HT-29 (cell line): ENCODE data around the gene PROKR1. TPM values are rescaled to one million over a fixed set of nuclear protein-coding genes. Genes with fewer than 3 reads are reported as not detected.
"Not testable (repeated sequence)": the region's sequence is repeated elsewhere in the genome, so short reads cannot be mapped to it uniquely, and the experiment has no call there.

ENCODE experiments used
- DNase-seq: peaks from one replicate; pipeline ENCODE4 v3.0.0-alpha.2; 2015; ENCODE audit warnings: low spot score
- total RNA-seq: library from RNA; depleted of rRNA; stranded (reverse); fragments of >200 nt; shearing (Covaris generic); gene quantifications from 2 replicates; pipeline ENCODE4 v1.2.3, GENCODE V29; 2014; rRNA removed

Gene PROKR1
- total RNA-seq, result not detected in 2 replicates

GRCh38 chr2:68643011-68643873 is at the start of gene PROKR1:
PROKR1 (plus strand) TSS chr2:68643579; CDS start chr2:68645822, 2,243 bp downstream.
- DNase-seq, result no peak

- no peak for DNase-seq
Observed at GRCh38 chr2:68594041-68594440, 49.3 kb upstream of the PROKR1 start.

- peak; percentile 31 for DNase-seq
Observed at GRCh38 chr2:68594674-68595492, 48.5 kb upstream of the PROKR1 start.

- not testable (repeated sequence) for DNase-seq
Observed at GRCh38 chr2:68595493-68595785, 47.9 kb upstream of the PROKR1 start.

GRCh38 chr2:68600495-68600894 is 42.9 kb upstream of the PROKR1 start:
- not testable (repeated sequence) for DNase-seq

- DNase-seq, result no peak
Observed at GRCh38 chr2:68603059-68603458, 40.3 kb upstream of the PROKR1 start.

GRCh38 chr2:68604077-68604476 is 39.3 kb upstream of the PROKR1 start:
- DNase-seq, result no peak

GRCh38 chr2:68605939-68606338 is 37.4 kb upstream of the PROKR1 start:
- DNase-seq, result no peak

GRCh38 chr2:68606759-68607158 is 36.6 kb upstream of the PROKR1 start:
- DNase-seq, result no peak

- DNase-seq, result no peak
Observed at GRCh38 chr2:68607837-68608236, 35.5 kb upstream of the PROKR1 start.

- no peak for DNase-seq
Observed at GRCh38 chr2:68612765-68613519, 30.4 kb upstream of the PROKR1 start.

GRCh38 chr2:68620772-68621171 is 22.6 kb upstream of the PROKR1 start:
- DNase-seq, result no peak

- DNase-seq, result no peak
Observed at GRCh38 chr2:68623820-68624219, 19.6 kb upstream of the PROKR1 start.

- DNase-seq, result no peak
Observed at GRCh38 chr2:68627615-68628014, 15.8 kb upstream of the PROKR1 start.

- DNase-seq, result no peak
Observed at GRCh38 chr2:68632021-68632420, 11.4 kb upstream of the PROKR1 start.

- DNase-seq, result no peak
Observed at GRCh38 chr2:68637047-68637446, 6.3 kb upstream of the PROKR1 start.

GRCh38 chr2:68643874-68644485 is 601 bp downstream of the PROKR1 start:
- no peak for DNase-seq

- DNase-seq, result no peak
Observed at GRCh38 chr2:68645523-68645922, 2.1 kb downstream of the PROKR1 start.

- DNase-seq, result peak; percentile 8
Observed at GRCh38 chr2:68646303-68646702, 2.9 kb downstream of the PROKR1 start.

GRCh38 chr2:68650645-68651044 is 7.3 kb downstream of the PROKR1 start:
- DNase-seq, result no peak

- DNase-seq, result no peak
Observed at GRCh38 chr2:68653034-68653433, 9.7 kb downstream of the PROKR1 start.
